Epithelial cell of esophagus (primary cell): ENCODE results near the gene PIWIL4.

Experiments
- DNase-seq: peaks from one replicate; pipeline ENCODE4 v3.0.0; 2010; ENCODE audit warnings: low read depth
- H3K4me3 ChIP-seq: 2 replicates; pipeline ENCODE4 v1.5.1; 2011; ENCODE audit warnings: mild to moderate bottlenecking, low read length, control low read depth
- CTCF ChIP-seq: IDR thresholded peaks from 2 replicates; pipeline ENCODE4 v1.5.1; 2011; ENCODE audit warnings: low read depth, mild to moderate bottlenecking, low read length, control low read depth, inconsistent platforms; ENCODE audit not compliant: insufficient read depth; ENCODE audit errors: missing control alignments

The PIWIL4 gene

GRCh38 chr11:94537031-94537600 lies 30.1 kb upstream of the PIWIL4 start:
- no peak for DNase-seq
- no peak for TF ChIP-seq CTCF
- H3K4me3 ChIP-seq: no peak overlapping the region

GRCh38 chr11:94539420-94539819 lies 27.7 kb upstream of the PIWIL4 start:
- H3K4me3 ChIP-seq: no peak overlapping the region
- no peak for TF ChIP-seq CTCF
- peak; percentile 32 for DNase-seq

GRCh38 chr11:94543695-94544645 lies 23.2 kb upstream of the PIWIL4 start, which contains the start of gene FUT4:
Gene FUT4 (plus strand): TSS chr11:94543921. CDS start chr11:94544134, 213 bp downstream.
- no peak for TF ChIP-seq CTCF
- H3K4me3 ChIP-seq: peak within 1 kb of the TSS; percentile 14
- peak; percentile 71 for DNase-seq

- DNase-seq: no peak
- H3K4me3 ChIP-seq: no peak overlapping the region
- TF ChIP-seq CTCF: no peak
These were observed 22.4 kb upstream of the PIWIL4 start for GRCh38 chr11:94544646-94545263.

- peak; percentile 58 for DNase-seq
- no peak overlapping the region for H3K4me3 ChIP-seq
- no peak for TF ChIP-seq CTCF
These were observed 21.7 kb upstream of the PIWIL4 start for GRCh38 chr11:94545264-94546161.

GRCh38 chr11:94546162-94546470 lies 21.1 kb upstream of the PIWIL4 start:
- TF ChIP-seq CTCF: no peak
- no peak overlapping the region for H3K4me3 ChIP-seq
- DNase-seq: no peak
